K562 (cell line): Measurements from ENCODE around the gene EDEM2. TPM values are rescaled to one million over a fixed set of nuclear protein-coding genes. Genes with fewer than 3 reads are reported as not detected.

ENCODE experiments used
- ATAC-seq: fragments of 200-7000 bp; cut with Tn5 transposase; 3 replicates; pipeline ENCODE4 v1.9.1; 2020; ENCODE audit warnings: moderate library complexity
- BruUV-seq: library from RNA; stranded (reverse); fragments of 400-500 nt; replicated peaks from 2 replicates; lab custom pipeline; 2021; lab: Mats Ljungman, UMichigan
- CTCF ChIA-PET: fragments of 300-600 bp; formaldehyde crosslinking; extraction: SDS; loops from one replicate; lab custom pipeline; 2021; ENCODE audit warnings: low intra/inter-chr PET ratio; lab: Yijun Ruan, JAX
- POLR2A ChIA-PET: fragments of 300-600, 350-650 bp; sonication (Branson Sonifier 250); formaldehyde crosslinking; extraction: SDS; loops from one replicate; lab custom pipeline; 2021; ENCODE audit warnings: antibody characterized with exemption, inconsistent platforms; lab: Yijun Ruan, JAX
- DNase-seq, 4 experiments: peaks; one replicate each; pipeline versions ENCODE4 v3.0.0 to v3.0.0-alpha.2; 2011 to 2018; ENCODE audit warnings: low spot score in 3 of 4, mixed read lengths in 3 of 4; ENCODE audit errors: extremely low read depth in 1 of 4
- FAIRE-seq: peaks from 2 replicates; lab custom pipeline; 2011; peaks lifted over from hg19 to GRCh38; lab: Jason Lieb, UNC
- H2AFZ ChIP-seq: 2 replicates; pipeline ENCODE4 v1.6.0; 2011; ENCODE audit warnings: low read depth, low read length, control low read depth, inconsistent platforms
- H3K27ac ChIP-seq: fragments of 200-600 bp; 3 replicates; pipeline ENCODE4 v1.8.0; 2011; ENCODE audit warnings: low read depth, mild to moderate bottlenecking, control low read depth, inconsistent platforms, low read length, moderate library complexity, mixed read lengths; ENCODE audit errors: extremely low read depth
- H3K27me3 ChIP-seq, 2 experiments: fragments of 300-600 bp in 1 of 2; 2 replicates in 1 of 2; 3 replicates in 1 of 2; pipeline versions ENCODE4 v1.6.0 to v1.8.0; 2011; ENCODE audit warnings: inconsistent platforms in 2 of 2, low read length in 2 of 2, mild to moderate bottlenecking in 1 of 2, mixed read lengths in 1 of 2, moderate library complexity in 1 of 2; ENCODE audit not compliant: control insufficient read depth in 2 of 2, insufficient read depth in 2 of 2
- H3K36me3 ChIP-seq: fragments of 300-600 bp; 3 replicates; pipeline ENCODE4 v1.8.0; 2011; ENCODE audit warnings: mild to moderate bottlenecking, low read length, inconsistent platforms; ENCODE audit not compliant: control insufficient read depth, insufficient read depth
- H3K4me1 ChIP-seq, 2 experiments: fragments of 200-600 bp in 1 of 2; replicated peaks in 1 of 2; 2 replicates in 1 of 2; 3 replicates in 1 of 2; pipeline versions ENCODE4 v1.5.1 to v1.8.0; 2011; ENCODE audit warnings: inconsistent platforms in 2 of 2, low read length in 2 of 2, mild to moderate bottlenecking in 1 of 2, mixed read lengths in 1 of 2, moderate library complexity in 1 of 2; ENCODE audit not compliant: control insufficient read depth in 2 of 2, insufficient read depth in 2 of 2
- H3K4me2 ChIP-seq: 2 replicates; pipeline ENCODE4 v1.6.1; 2011; ENCODE audit warnings: low read length, control low read depth, inconsistent platforms, mixed read lengths; ENCODE audit not compliant: insufficient read depth
- H3K4me3 ChIP-seq: fragments of 200-600 bp; sonication (generic), shearing (Covaris generic); 2 replicates; pipeline ENCODE4 v1.5.1; 2016; ENCODE audit warnings: control low read depth, inconsistent platforms
- H3K79me2 ChIP-seq: fragments of 200-600 bp; 3 replicates; pipeline ENCODE4 v1.8.0; 2011; ENCODE audit warnings: low read length, inconsistent platforms; ENCODE audit not compliant: control insufficient read depth, insufficient read depth
- H3K9ac ChIP-seq, 2 experiments: 2 replicates each; pipeline versions ENCODE4 v1.6.0 to v1.6.1; 2011; ENCODE audit warnings: low read depth in 2 of 2, low read length in 2 of 2, control low read depth in 1 of 2, inconsistent platforms in 1 of 2, mild to moderate bottlenecking in 1 of 2, mixed read lengths in 1 of 2; ENCODE audit not compliant: insufficient read depth in 1 of 2
- H3K9me1 ChIP-seq: one replicate; pipeline ENCODE4 v1.6.0; 2011; ENCODE audit warnings: inconsistent platforms, mild to moderate bottlenecking, low read length, moderate library complexity; ENCODE audit not compliant: control insufficient read depth, insufficient read depth
- H3K9me3 ChIP-seq: replicated peaks from 2 replicates; pipeline ENCODE4 v1.5.1; 2011; ENCODE audit warnings: low read depth, low read length, inconsistent platforms; ENCODE audit not compliant: control insufficient read depth, insufficient read depth
- H4K20me1 ChIP-seq: replicated peaks from 2 replicates; pipeline ENCODE4 v1.6.1; 2011; ENCODE audit warnings: low read length, inconsistent platforms, mixed read lengths; ENCODE audit not compliant: control insufficient read depth, insufficient read depth
- ARID2 ChIP-seq: fragments of 450-650 bp; IDR thresholded peaks from 2 replicates; pipeline ENCODE4 v1.6.1; 2017; ENCODE audit warnings: antibody characterized with exemption, mild to moderate bottlenecking
- HMG20B ChIP-seq: fragments of 250-450 bp; sonication (Bioruptor Pico); IDR thresholded peaks from 2 replicates; pipeline ENCODE4 v1.5.0; 2021; ENCODE audit warnings: mild to moderate bottlenecking
- ILK ChIP-seq: fragments of 450-650 bp; IDR thresholded peaks from 2 replicates; pipeline ENCODE4 v1.6.1; 2016; ENCODE audit warnings: missing genetic modification characterization, low read depth, mild to moderate bottlenecking, missing compliant biosample characterization, moderate library complexity, borderline replicate concordance
- KAT7 ChIP-seq: sonication (generic); formaldehyde crosslinking; IDR thresholded peaks from 2 replicates; pipeline ENCODE4 v1.8.0; 2022; ENCODE audit warnings: missing genetic modification reagents, mild to moderate bottlenecking, borderline replicate concordance
- MCM3 ChIP-seq: fragments of 450-650 bp; IDR thresholded peaks from 2 replicates; pipeline ENCODE4 v1.6.1; 2016
- NFIX ChIP-seq: fragments of 250-450 bp; sonication (Bioruptor Pico); IDR thresholded peaks from 2 replicates; pipeline ENCODE4 v1.4.0; 2020; ENCODE audit warnings: low read depth, mild to moderate bottlenecking, moderate library complexity
- NONO ChIP-seq, 2 experiments: fragments of 200-400 bp in 1 of 2; fragments of 450-650 bp in 1 of 2; formaldehyde crosslinking in 1 of 2; IDR thresholded peaks; 2 replicates each; pipeline ENCODE4 v1.6.1; 2017; ENCODE audit warnings: low read depth in 2 of 2, mild to moderate bottlenecking in 2 of 2, moderate library complexity in 2 of 2, low read length in 1 of 2
- POLR3A ChIP-seq: IDR thresholded peaks from 2 replicates; pipeline ENCODE4 v1.6.1; 2011; ENCODE audit warnings: borderline replicate concordance, mild to moderate bottlenecking, moderate library complexity; ENCODE audit not compliant: insufficient read length, insufficient read depth; ENCODE audit errors: extremely low read depth
- RB1 ChIP-seq: fragments of 450-650 bp; IDR thresholded peaks from 2 replicates; pipeline ENCODE4 v1.6.1; 2017; ENCODE audit warnings: low read depth, mild to moderate bottlenecking
- RBM22 ChIP-seq: fragments of 200-400 bp; formaldehyde crosslinking; IDR thresholded peaks from 2 replicates; pipeline ENCODE4 v1.6.1; 2018; ENCODE audit warnings: low read length, low read depth; ENCODE audit not compliant: poor library complexity, severe bottlenecking
- RFX7 ChIP-seq: fragments of 250-450 bp; sonication (Bioruptor Pico); IDR thresholded peaks from 2 replicates; pipeline ENCODE4 v1.5.1; 2021; ENCODE audit warnings: mild to moderate bottlenecking
- SMARCE1 ChIP-seq: fragments of 450-650 bp; IDR thresholded peaks from 2 replicates; pipeline ENCODE4 v1.7.1; 2016; ENCODE audit warnings: mild to moderate bottlenecking
- ZKSCAN8 ChIP-seq: fragments of 200-800 bp; sonication (Bioruptor generic); IDR thresholded peaks from 2 replicates; pipeline ENCODE4 v1.6.1; 2016; ENCODE audit warnings: missing genetic modification characterization, missing compliant biosample characterization
- ZNF124 ChIP-seq: sonication (generic); formaldehyde crosslinking; IDR thresholded peaks from 2 replicates; pipeline ENCODE4 v1.8.1; 2022; ENCODE audit warnings: missing genetic modification reagents
- ZNF146 ChIP-seq: IDR thresholded peaks from one replicate; pipeline ENCODE4 v1.6.1; 2018; ENCODE audit warnings: missing compliant biosample characterization; ENCODE audit not compliant: unreplicated experiment
- ZNF232 ChIP-seq: sonication (generic); formaldehyde crosslinking; IDR thresholded peaks from 2 replicates; pipeline ENCODE4 v1.8.0; 2022; ENCODE audit warnings: mild to moderate bottlenecking, missing genetic modification reagents
- ZNF57 ChIP-seq: fragments of 450-650 bp; formaldehyde crosslinking; IDR thresholded peaks from 2 replicates; pipeline ENCODE4 v1.4.0; 2020; ENCODE audit warnings: mild to moderate bottlenecking, moderate library complexity
- ZNF644 ChIP-seq: fragments of 200-800 bp; sonication (Bioruptor generic); IDR thresholded peaks from 2 replicates; pipeline ENCODE4 v1.6.1; 2016; ENCODE audit warnings: low read depth, missing genetic modification characterization, missing compliant biosample characterization
- WGBS: fragments of 100-300 bp; shearing (Covaris generic); methylation state at CpG from one replicate; pipeline ENCODE4 v1.1.6; 2016; ENCODE audit warnings: low coverage, mixed read lengths; ENCODE audit not compliant: insufficient coverage; ENCODE audit errors: missing lambda C conversion rate; 5-methylcytosine and 5-hydroxymethylcytosine counted together
- in situ Hi-C: fragments of 300-500 bp; cut with MboI; formaldehyde crosslinking; loops from 4 replicates; pipeline ENCODE4 v1.15.0; 2018; ENCODE audit warnings: inconsistent platforms, mixed read lengths
- intact Hi-C: fragments of 100-400 bp; cut with micrococcal nuclease; formaldehyde crosslinking; loops from 2 replicates; pipeline ENCODE4 v1.14.2; 2022
- polyA plus RNA-seq, 8 experiments: library from polyadenylated mRNA; depleted of rRNA in 4 of 8; stranded (reverse) in 5 of 8; unstranded in 3 of 8; fragments of >200 nt; fragmentation: Nextera tagmentation in 2 of 8; fragmentation: Illumina TruSeq in 1 of 8; extraction: Ambion mirVana in 2 of 8; extraction: Trizol in 1 of 8; gene quantifications; 2 replicates each; pipeline versions ENCODE4 v1.2.1 to v1.2.3, GENCODE V29; 2011 to 2014; ENCODE audit warnings: inconsistent platforms in 1 of 8, missing spikeins in 1 of 8
- total RNA-seq, 7 experiments: library from RNA; depleted of rRNA in 6 of 7; stranded (reverse); fragments of >200 nt in 6 of 7; fragmentation: Illumina TruSeq in 2 of 7; extraction: Trizol in 2 of 7; gene quantifications; 2 replicates each; pipeline versions ENCODE4 v1.2.1 to v1.2.3, GENCODE V29; 2011 to 2021; ENCODE audit warnings: low replicate concordance in 1 of 7
- TF ChIP-seq, protein P1 (sequence below): sonication (generic); formaldehyde crosslinking; IDR thresholded peaks from 2 replicates; pipeline ENCODE4 v1.8.0; 2022; ENCODE audit warnings: mild to moderate bottlenecking, missing genetic modification reagents, borderline replicate concordance
- TF ChIP-seq, protein P2 (sequence below): sonication (generic); formaldehyde crosslinking; IDR thresholded peaks from 2 replicates; pipeline ENCODE4 v1.8.0; 2022; ENCODE audit warnings: mild to moderate bottlenecking, low read depth, missing genetic modification reagents

Gene EDEM2
- total and polyA plus RNA-seq, 9 of the 15 experiments (the other 6 are each of a cell fraction or from before 2014, with no cell fraction given), result 6.9 to 11.0 (median 9.7) TPM

DNA sequence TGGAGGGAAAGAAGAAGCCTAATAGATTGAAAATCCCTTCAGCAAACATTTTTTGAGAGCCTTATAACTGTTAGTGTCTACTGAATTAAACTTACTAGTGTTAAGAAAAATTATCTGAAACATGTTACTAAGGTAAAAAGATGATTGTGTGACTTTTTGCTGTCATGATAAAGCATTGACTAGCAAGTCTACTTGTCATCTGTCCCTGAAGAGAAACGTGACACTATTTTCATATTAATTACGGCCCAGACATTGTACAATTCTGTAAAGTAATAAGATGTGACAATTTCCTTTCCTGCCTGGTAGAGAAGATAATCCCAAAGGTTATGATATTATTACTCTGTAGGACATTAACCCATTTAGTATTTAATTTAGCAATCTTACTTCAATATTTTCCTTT, 8.8 kb upstream of the EDEM2 start:
- no peaks in the 10 kb centered on the region for H3K27me3 ChIP-seq
- no peak for ATAC-seq
- no peaks in the 10 kb centered on the region; a peak in 1 of 5 replicates for H3K4me1 ChIP-seq
- in situ Hi-C loops (no loop called here), intact Hi-C loops (no loop called here)
- H3K9me1 ChIP-seq, result no peaks in the 10 kb centered on the region
- H4K20me1 ChIP-seq, result no peaks in the 10 kb centered on the region
- CTCF ChIA-PET, result interaction anchor here (0.7 kb wide), 1 partner anchor 1281 kb away, joined by 4 read pairs; no protein-coding TSS in a partner anchor
- no peak overlapping the region for H3K9ac ChIP-seq
- H2AFZ ChIP-seq, result no peak overlapping the region
- POLR2A ChIA-PET, result no interaction called here
- H3K4me2 ChIP-seq, result no peak overlapping the region
- no peak for FAIRE-seq
- 14% methylated on average over 2 of the region's 2 CpGs for WGBS
- no peaks in the 10 kb centered on the region for H3K9me3 ChIP-seq
- no peak overlapping the region for H3K27ac ChIP-seq
- TF ChIP-seq ILK, result no peak
- no peak for TF ChIP-seq RFX7 (CRISPR knock-in tag)
- no peak for TF ChIP-seq HMG20B
- TF ChIP-seq ZNF232 (CRISPR knock-in tag), result no peak
- no peak for TF ChIP-seq ZNF57 (CRISPR knock-in tag)
- TF ChIP-seq, protein P1, sequence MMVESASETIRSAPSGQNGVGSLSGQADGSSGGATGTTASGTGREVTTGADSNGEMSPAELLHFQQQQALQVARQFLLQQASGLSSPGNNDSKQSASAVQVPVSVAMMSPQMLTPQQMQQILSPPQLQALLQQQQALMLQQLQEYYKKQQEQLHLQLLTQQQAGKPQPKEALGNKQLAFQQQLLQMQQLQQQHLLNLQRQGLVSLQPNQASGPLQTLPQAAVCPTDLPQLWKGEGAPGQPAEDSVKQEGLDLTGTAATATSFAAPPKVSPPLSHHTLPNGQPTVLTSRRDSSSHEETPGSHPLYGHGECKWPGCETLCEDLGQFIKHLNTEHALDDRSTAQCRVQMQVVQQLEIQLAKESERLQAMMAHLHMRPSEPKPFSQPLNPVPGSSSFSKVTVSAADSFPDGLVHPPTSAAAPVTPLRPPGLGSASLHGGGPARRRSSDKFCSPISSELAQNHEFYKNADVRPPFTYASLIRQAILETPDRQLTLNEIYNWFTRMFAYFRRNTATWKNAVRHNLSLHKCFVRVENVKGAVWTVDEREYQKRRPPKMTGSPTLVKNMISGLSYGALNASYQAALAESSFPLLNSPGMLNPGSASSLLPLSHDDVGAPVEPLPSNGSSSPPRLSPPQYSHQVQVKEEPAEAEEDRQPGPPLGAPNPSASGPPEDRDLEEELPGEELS (CRISPR knock-in tag), result no peak
- TF ChIP-seq ZNF124 (CRISPR knock-in tag), result no peak
- TF ChIP-seq, protein P2, sequence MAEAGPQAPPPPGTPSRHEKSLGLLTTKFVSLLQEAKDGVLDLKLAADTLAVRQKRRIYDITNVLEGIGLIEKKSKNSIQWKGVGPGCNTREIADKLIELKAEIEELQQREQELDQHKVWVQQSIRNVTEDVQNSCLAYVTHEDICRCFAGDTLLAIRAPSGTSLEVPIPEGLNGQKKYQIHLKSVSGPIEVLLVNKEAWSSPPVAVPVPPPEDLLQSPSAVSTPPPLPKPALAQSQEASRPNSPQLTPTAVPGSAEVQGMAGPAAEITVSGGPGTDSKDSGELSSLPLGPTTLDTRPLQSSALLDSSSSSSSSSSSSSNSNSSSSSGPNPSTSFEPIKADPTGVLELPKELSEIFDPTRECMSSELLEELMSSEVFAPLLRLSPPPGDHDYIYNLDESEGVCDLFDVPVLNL (CRISPR knock-in tag), result no peak
- TF ChIP-seq NONO (IDR thresholded peaks at IDR 0.05; ENCODE audit: low read depth in 2 of 2, low read length in 1 of 2), result no peak
- TF ChIP-seq SMARCE1, result no peak
- TF ChIP-seq KAT7 (CRISPR knock-in tag), result no peak
- TF ChIP-seq NFIX, result no peak
- no peak for TF ChIP-seq ZKSCAN8
- no peak for TF ChIP-seq MCM3
- TF ChIP-seq ZNF644 (tag), result no peak
- no peak for TF ChIP-seq ZNF146
- no peak for TF ChIP-seq POLR3A
- TF ChIP-seq RBM22, result no peak
- TF ChIP-seq ARID2, result no peak
- no peak for TF ChIP-seq RB1
- BruUV-seq, result no TSS peak
- H3K4me3 ChIP-seq, result no peak overlapping the region
- no peaks in the 10 kb centered on the region for H3K36me3 ChIP-seq
- DNase-seq, result no peak
- no peaks in the 10 kb centered on the region for H3K79me2 ChIP-seq
